HG03097 (cell line): ENCODE measurements around the gene KMT2E.
"Not testable (repeated sequence)": the region's sequence is repeated elsewhere in the genome, so short reads cannot be mapped to it uniquely, and the experiment has no call there.

Experiments
- ATAC-seq: cut with Tn5 transposase; IDR thresholded peaks from one replicate; pipeline ENCODE4 v1.9.1; 2021; ENCODE audit not compliant: unreplicated experiment, low FRiP score

The KMT2E gene

DNA sequence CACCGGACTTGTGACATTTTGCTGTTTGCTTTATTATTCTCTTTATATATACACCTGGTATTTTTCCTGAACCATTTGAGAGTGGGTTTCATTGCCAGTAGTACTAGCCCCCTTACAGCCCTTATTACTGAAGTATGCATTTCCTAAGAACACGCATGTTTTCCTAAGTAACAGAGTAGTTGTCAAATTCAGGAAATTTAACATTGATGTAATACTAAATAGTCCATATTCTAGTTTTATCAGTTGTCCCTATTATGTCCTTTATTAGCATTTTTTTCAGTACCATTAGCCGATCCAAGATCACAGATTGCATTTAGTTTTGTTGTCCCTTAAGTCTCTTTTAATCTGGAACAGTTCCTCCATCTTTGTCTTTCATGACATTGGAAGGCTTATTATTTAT lies 8.0 kb downstream of the KMT2E start:
- no peak for ATAC-seq

GRCh38 chr7:105022458-105022857 lies 8.5 kb downstream of the KMT2E start:
- ATAC-seq: no peak

DNA sequence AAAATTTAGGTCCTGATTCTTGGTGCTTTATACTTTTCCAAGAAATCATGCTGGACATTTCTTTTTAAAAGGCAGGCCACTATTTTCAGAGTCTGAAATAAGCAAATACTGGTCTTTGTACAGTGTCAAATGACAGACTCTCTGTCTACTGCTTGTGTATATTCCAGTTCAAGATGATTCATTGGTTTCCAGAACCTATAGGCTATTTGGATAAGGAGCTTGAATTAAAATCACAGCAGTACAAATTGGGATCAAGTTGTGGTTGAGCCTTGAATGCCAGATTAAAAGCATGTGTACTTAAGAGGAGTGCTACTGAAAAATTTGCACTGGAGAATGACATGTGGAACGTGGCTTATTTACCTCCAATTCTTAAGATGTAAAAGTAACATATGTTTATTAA lies 10.7 kb downstream of the KMT2E start:
- no peak for ATAC-seq

- no peak for ATAC-seq
Observed at GRCh38 chr7:105026750-105027149, 12.7 kb downstream of the KMT2E start.

- ATAC-seq: no peak
Observed at GRCh38 chr7:105027176-105027853, 13.3 kb downstream of the KMT2E start.

DNA sequence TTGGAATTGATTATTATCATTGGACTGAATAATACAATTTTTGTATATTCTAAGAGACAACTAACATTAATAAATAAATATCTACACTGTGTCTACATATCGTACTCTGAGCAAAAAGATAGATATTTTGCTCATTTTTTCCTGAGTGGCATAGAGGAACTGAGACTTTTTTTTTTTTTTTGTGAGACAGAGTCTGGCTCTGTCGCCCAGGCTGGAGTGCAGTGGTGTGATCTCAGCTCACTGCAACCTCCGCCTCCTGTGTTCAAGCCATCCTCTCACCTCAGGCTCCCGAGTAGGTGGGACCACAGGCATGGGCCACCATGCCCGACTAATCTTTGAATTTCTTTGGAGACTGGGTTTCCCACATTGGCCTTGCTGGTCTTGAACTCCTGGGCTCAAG lies 14.0 kb downstream of the KMT2E start:
- no peak for ATAC-seq

DNA sequence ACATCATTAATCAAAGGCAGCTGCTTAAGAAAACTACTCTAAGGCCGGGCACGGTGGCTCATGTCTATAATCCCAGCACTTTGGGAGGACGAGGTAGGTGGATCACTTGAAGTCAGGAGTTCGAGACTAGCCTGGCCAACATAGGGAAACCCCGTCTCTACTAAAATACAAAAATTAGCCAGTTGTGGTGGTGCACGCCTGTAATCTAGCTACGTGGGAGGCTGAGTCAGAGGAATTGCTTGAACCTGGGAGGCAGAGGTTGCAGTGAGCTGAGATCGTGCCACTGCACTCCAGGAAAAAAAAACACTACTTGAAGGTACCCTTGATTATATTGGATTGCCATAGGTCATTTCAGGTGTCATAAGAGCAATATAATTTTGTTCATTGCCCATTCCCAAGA lies 14.9 kb downstream of the KMT2E start:
- not testable (repeated sequence) for ATAC-seq

DNA sequence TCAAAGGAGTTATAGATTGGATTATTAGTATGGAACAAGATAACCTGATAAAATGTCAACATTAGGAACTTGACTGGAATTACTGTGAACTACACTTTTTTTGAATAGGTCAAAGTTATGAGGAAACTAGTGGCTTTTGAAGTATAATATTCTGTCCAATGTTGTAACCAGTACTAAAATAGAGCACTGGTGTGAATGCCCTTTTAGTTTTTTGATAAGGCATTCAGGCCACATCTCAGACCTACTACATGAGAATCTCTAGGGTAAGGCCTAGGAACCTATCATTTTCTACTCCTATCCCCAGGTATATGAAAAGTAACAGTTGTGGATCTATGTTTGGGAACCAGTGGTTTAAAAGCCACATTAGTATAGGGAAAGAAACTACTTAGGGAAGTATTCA lies 16.4 kb downstream of the KMT2E start:
- ATAC-seq: no peak

DNA sequence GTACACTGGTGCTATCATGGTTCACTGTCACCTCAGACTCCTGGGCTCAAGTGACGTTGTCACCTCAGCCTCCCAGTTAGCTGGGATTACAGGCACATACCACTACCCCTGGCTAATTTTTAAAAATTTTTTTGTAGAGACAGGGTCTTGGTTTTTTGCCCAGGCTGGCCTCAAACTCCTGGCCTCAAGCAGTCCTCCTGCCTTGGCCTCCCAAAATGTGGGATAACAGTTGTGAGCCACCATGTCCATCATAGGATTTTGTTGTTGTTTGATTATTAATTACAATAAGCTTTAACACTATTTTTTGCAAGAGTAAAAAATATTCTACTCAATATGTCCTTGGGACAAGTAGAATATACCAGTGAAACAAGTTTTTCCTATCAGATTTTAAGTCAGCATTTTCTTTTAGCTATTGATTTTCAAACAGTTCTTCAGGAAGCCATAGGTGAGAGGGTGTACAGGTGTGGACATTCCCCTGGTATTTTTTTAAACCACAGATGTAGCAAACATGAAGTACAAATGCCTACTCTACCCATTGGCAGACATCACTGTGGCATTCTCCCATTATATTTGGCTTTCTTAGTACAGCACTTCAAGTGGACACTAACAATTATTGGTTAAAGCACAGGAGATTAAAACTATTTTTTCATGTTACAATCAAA lies 18.7 kb downstream of the KMT2E start:
- no peak for ATAC-seq

GRCh38 chr7:105035349-105035748 lies 21.3 kb downstream of the KMT2E start:
- no peak for ATAC-seq

- ATAC-seq: no peak
Observed at GRCh38 chr7:105036217-105037168, 22.5 kb downstream of the KMT2E start.

DNA sequence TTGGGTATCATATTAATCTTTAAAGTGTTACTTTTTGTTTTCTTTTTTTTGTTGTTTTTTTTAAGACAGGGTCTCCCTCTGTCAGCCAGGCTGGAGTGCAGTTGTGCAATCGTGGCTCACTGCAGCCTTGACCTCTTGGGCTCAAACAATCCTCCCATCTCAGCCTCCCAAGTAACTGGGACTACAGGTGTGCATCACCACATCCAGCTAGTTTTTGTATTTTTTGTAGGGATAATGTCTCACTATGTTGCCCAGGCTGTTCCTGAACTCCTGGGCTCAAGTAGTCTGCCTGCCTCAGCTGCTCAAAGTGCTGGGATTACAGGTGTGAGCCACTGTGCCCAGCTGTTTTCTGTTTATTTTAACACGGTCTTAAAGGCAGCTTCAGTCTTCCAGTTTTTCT lies 23.3 kb downstream of the KMT2E start:
- ATAC-seq: no peak

GRCh38 chr7:105044449-105045070 lies 30.6 kb downstream of the KMT2E start:
- ATAC-seq: no peak

- ATAC-seq: no peak
Observed at GRCh38 chr7:105046414-105046813, 32.4 kb downstream of the KMT2E start.

- ATAC-seq: no peak
Observed at GRCh38 chr7:105047932-105048331, 33.9 kb downstream of the KMT2E start.

GRCh38 chr7:105050493-105050892 lies 36.5 kb downstream of the KMT2E start:
- ATAC-seq: no peak

DNA sequence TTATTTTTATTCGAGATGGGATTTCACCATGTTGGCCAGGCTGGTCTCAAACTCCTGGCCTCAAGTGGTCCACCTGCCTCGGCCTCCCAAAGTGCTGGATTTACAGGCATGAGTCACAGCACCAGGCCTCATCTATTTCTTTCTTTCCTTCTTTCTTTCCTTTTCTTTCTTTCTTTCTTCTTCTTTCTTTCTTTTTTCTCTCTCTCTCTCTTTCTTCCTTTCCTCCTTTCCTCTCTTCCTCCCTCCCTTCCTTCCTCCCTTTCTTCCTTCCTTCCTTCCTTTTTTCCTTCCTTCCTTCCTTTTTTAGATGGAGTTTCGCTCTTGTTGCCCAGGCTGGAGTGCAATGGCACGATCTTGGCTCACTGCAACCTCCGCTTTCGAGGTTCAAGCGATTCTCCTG lies 36.9 kb downstream of the KMT2E start:
- not testable (repeated sequence) for ATAC-seq

GRCh38 chr7:105055084-105055483 lies 41.1 kb downstream of the KMT2E start:
- ATAC-seq: no peak

DNA sequence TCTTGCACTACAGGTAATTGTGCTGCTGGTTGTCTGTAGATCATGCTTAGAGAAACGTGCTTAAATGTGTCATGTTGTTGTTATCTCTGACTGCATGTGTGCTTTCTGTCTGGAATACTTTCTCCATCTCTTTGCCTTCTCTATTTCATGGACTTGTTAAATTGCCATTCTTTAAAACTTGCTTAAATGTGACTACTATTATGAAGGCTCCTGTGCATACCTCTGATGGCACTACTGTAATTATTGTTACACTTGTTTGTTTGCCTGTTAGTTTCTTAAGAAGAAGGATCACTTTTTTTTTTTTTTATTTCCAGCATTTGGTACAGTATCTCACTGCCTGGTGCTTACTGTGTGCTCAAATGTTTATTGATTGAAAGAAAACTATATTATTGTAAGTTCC lies 41.6 kb downstream of the KMT2E start:
- no peak for ATAC-seq

DNA sequence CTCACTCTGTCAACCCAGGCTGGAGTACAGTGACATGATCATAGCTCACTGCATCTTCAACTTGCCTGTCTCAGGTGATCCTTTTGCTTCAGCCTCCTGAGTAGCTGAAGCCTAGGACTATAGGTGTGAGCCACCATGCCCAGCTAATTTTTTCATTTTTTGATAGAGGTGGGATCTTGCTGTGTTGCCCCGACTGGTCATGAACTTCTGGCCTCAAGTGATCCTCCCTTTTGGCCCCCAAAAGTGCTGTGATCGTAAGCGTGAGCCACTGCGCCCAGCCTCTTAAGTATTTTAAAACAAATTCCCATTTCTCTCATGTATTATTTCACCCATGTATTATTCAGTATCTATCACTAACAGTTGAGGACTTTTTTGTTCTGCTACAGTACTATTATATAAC lies 43.5 kb downstream of the KMT2E start:
- ATAC-seq: no peak

DNA sequence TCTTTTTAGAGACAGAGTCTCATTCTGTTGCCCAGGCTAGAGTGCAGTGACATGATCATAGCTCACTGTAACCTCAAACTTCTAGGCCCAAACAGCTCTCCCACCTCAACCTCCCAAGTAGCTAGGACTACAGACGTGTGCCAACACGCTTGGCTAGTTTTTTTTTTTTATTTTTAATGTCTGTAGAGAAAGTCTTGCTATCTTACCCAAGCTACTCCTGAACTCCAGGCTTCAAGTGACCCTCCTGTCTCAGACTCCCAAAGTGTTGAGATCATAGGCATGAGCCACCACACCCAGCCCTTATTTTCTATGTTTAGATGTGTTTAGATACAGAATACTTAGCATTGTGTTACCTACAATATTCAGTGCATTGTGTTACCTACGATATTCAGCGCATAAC lies 46.4 kb downstream of the KMT2E start:
- no peak for ATAC-seq
